Ectodermal cell (in vitro differentiated cells): ENCODE data around the gene KDM4B.

Experiments used
- H3K27ac ChIP-seq: 2 replicates; pipeline ENCODE4 v1.7.0; 2013; ENCODE audit warnings: mild to moderate bottlenecking, low read depth, low read length; ENCODE audit not compliant: insufficient read depth, poor library complexity, severe bottlenecking
- H3K27me3 ChIP-seq: 2 replicates; pipeline ENCODE4 v1.7.0; 2013; ENCODE audit warnings: mild to moderate bottlenecking, low read length; ENCODE audit not compliant: insufficient read depth, control insufficient read depth, poor library complexity, severe bottlenecking
- H3K36me3 ChIP-seq: one replicate; pipeline ENCODE4 v1.7.0; 2013; ENCODE audit warnings: low read length; ENCODE audit not compliant: control insufficient read depth, insufficient read depth
- H3K4me1 ChIP-seq: one replicate; pipeline ENCODE4 v1.7.0; 2013; ENCODE audit warnings: low read length; ENCODE audit not compliant: control insufficient read depth, insufficient read depth
- H3K4me3 ChIP-seq: 2 replicates; pipeline ENCODE4 v1.7.0; 2013; ENCODE audit warnings: low read depth, low read length, control low read depth; ENCODE audit not compliant: insufficient read depth
- H3K9me3 ChIP-seq: 2 replicates; pipeline ENCODE4 v1.7.0; 2013; ENCODE audit warnings: mild to moderate bottlenecking, low read length, moderate library complexity; ENCODE audit not compliant: control insufficient read depth
- WGBS, 2 experiments: methylation state at CpG; one replicate each; pipeline ENCODE4 v1.1.7; 2013; ENCODE audit warnings: missing lambda C conversion rate in 2 of 2; 5-methylcytosine and 5-hydroxymethylcytosine counted together

KDM4B gene

GRCh38 chr19:5057860-5058259 lies 88.9 kb downstream of the KDM4B start:
- no peaks in the 10 kb centered on the region for H3K9me3 ChIP-seq
- no peaks in the 10 kb centered on the region for H3K27me3 ChIP-seq
- no peak overlapping the region for H3K27ac ChIP-seq
- 90% methylated on average over 5 of the region's 5 CpGs for WGBS, 2 experiments
- H3K36me3 ChIP-seq: peaks cover 12% of the 10 kb centered on the region
- no peak overlapping the region for H3K4me3 ChIP-seq
- peaks cover 21% of the 10 kb centered on the region for H3K4me1 ChIP-seq

DNA sequence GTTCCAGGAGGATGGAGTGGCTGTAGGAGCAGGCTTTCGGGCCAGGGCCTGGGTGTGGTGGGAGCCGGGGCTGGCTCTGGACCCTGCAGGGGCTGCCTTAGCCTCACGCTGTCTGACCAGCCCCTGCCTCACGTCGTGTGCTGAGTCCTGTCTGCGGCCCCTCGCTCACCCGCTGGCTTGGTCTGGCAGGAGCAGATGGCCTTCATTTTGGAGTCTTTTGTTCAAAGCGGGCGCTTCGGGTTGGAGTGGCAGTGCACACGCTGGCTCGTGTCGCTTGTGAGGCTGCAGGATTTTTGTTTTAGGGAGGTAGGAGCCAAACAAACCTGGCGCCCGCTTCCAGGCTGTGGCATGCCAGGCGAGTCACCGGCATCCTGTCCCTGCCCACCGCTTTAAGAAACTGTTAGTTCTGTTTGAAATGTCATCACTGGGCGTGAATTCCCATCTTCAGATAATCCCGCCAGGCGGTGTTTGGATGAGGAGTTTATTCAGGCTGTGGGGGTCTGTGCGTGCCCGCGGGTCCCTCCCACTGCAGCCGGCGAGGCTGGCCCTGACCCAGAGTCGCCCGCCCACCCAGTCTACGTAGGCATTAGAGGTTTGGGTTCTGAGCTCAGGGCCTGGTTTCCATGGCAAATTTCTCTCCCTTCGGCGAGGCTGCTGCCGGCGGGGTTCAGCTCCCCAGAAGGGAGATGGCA lies 89.8 kb downstream of the KDM4B start:
- 81 to 85% methylated on average over 34 of the region's 34 CpGs for WGBS, 2 experiments
- Histone ChIP-seq H3K36me3 (peaks cover 17% of the 10 kb centered on the region), H3K9me3 (no peaks in the 10 kb centered on the region), H3K27me3 (no peaks in the 10 kb centered on the region), H3K27ac (peak overlapping the region; percentile 55), H3K4me3 (no peak overlapping the region), H3K4me1 (peaks cover 21% of the 10 kb centered on the region)

DNA sequence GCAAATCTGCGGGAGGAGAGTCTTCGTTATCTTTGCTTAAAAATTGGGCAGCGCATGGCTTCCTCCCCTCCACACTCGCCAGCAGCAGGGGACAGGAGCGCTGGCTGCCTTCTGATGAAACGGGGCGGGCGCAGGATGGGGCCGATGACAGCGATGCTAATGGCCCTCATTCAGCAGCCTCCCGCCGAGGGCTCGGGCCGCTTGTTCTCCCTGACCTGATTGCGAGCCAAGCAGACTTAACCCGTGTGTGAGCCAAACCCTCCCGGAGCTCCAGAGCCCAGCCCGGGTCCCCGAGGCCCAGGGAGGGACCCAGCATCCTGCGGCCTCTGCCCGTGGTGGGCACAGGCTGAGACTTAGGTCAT lies 90.3 kb downstream of the KDM4B start:
- peaks cover 17% of the 10 kb centered on the region for H3K36me3 ChIP-seq
- WGBS, 2 experiments: 35 to 44% methylated on average over 21 of the region's 21 CpGs
- peaks cover 21% of the 10 kb centered on the region for H3K4me1 ChIP-seq
- no peak overlapping the region for H3K4me3 ChIP-seq
- H3K9me3 ChIP-seq: no peaks in the 10 kb centered on the region
- peak overlapping the region; percentile 55 for H3K27ac ChIP-seq
- H3K27me3 ChIP-seq: no peaks in the 10 kb centered on the region

GRCh38 chr19:5059793-5060192 lies 90.9 kb downstream of the KDM4B start:
- WGBS, 2 experiments: 84 to 88% methylated on average over 12 of the region's 12 CpGs
- no peak overlapping the region for H3K4me3 ChIP-seq
- H3K27ac ChIP-seq: peak overlapping the region; percentile 36
- H3K9me3 ChIP-seq: no peaks in the 10 kb centered on the region
- H3K27me3 ChIP-seq: no peaks in the 10 kb centered on the region
- peaks cover 21% of the 10 kb centered on the region for H3K4me1 ChIP-seq
- peaks cover 17% of the 10 kb centered on the region for H3K36me3 ChIP-seq

DNA sequence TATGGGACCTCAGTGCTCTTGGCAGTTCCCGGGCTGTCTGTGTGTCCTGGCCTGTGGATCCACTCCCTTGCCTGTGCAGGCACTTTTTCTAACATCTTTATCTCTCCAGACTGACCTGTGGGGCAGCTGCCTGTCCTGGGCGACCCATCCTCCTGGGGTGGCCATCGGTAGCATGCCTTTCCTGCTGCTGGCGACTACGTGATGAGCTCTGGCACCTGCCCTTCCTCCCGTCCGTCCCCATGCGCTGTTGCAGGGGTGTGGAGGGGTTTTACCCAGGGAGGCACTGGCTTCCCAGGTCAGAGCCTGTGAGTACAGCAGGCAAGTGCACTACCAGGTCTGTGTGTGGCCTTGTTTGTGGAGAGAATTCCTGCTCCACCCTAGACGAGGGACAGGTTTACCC lies 93.3 kb downstream of the KDM4B start:
- H3K36me3 ChIP-seq: peaks cover 17% of the 10 kb centered on the region
- no peak overlapping the region for H3K27ac ChIP-seq
- H3K4me3 ChIP-seq: no peak overlapping the region
- H3K9me3 ChIP-seq: no peaks in the 10 kb centered on the region
- H3K4me1 ChIP-seq: peaks cover 29% of the 10 kb centered on the region
- H3K27me3 ChIP-seq: no peaks in the 10 kb centered on the region
- 85 to 86% methylated on average over 9 of the region's 9 CpGs for WGBS, 2 experiments

DNA sequence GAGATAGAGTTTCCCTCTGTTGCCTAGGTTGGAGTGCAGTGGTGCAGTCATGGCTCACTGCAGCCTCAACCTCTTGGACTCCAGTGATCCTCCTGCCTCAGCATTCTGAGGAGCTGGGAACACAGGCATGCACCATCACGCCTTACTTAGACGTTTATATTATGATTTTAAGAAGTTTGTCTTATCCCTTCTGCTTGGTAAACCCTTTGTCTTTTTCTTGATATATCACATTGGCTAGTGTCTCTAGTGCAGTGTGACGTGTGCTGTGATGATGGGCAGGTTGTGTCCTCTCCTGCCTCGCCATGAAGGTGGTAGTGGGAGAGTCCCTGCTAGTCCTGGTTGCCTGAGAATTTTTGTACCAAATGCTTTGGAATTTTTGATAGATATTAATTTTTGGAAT lies 93.9 kb downstream of the KDM4B start:
- H3K4me3 ChIP-seq: no peak overlapping the region
- 98 to 99% methylated on average over 4 of the region's 4 CpGs for WGBS, 2 experiments
- no peaks in the 10 kb centered on the region for H3K9me3 ChIP-seq
- H3K36me3 ChIP-seq: peaks cover 17% of the 10 kb centered on the region
- no peaks in the 10 kb centered on the region for H3K27me3 ChIP-seq
- H3K4me1 ChIP-seq: peaks cover 31% of the 10 kb centered on the region
- no peak overlapping the region for H3K27ac ChIP-seq

GRCh38 chr19:5063873-5064645 lies 95.1 kb downstream of the KDM4B start:
- Histone ChIP-seq H3K36me3 (peaks cover 17% of the 10 kb centered on the region), H3K27me3 (no peaks in the 10 kb centered on the region), H3K4me3 (no peak overlapping the region), H3K9me3 (no peaks in the 10 kb centered on the region), H3K27ac (no peak overlapping the region), H3K4me1 (peaks cover 25% of the 10 kb centered on the region)
- 96% methylated on average over 38 of the region's 38 CpGs for WGBS, 2 experiments

DNA sequence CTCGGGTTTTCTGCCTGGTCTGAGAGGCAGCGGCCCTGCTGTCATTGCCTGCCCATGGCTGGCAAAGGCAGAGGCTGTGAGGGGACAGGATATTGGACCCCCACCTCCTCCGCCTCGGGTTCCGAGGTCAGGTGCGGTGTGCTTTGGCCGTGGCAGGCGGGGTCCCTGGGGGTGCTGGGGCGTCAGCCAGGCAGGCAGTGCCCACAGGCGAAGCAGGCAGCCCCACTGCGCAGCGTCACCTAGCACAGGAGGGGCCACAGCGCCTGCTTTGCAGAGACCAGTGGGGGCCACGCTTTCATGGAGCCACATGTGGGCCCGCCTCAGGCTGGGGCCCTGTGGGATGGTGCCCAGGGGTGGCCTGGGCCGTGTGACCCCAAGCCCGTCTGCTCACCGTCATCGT lies 96.0 kb downstream of the KDM4B start:
- H3K27ac ChIP-seq: no peak overlapping the region
- no peaks in the 10 kb centered on the region for H3K9me3 ChIP-seq
- 96% methylated on average over 19 of the region's 19 CpGs for WGBS, 2 experiments
- H3K4me3 ChIP-seq: no peak overlapping the region
- peaks cover 17% of the 10 kb centered on the region for H3K36me3 ChIP-seq
- peaks cover 17% of the 10 kb centered on the region for H3K4me1 ChIP-seq
- H3K27me3 ChIP-seq: no peaks in the 10 kb centered on the region

- WGBS, 2 experiments: 93 to 96% methylated on average over 24 of the region's 24 CpGs
- H3K27me3 ChIP-seq: no peaks in the 10 kb centered on the region
- no peaks in the 10 kb centered on the region for H3K9me3 ChIP-seq
- peaks cover 14% of the 10 kb centered on the region for H3K4me1 ChIP-seq
- no peak overlapping the region for H3K27ac ChIP-seq
- no peak overlapping the region for H3K4me3 ChIP-seq
- H3K36me3 ChIP-seq: peaks cover 17% of the 10 kb centered on the region
Observed at GRCh38 chr19:5065663-5066093, 96.8 kb downstream of the KDM4B start.

- H3K4me1 ChIP-seq: peaks cover 10% of the 10 kb centered on the region
- H3K4me3 ChIP-seq: no peak overlapping the region
- H3K9me3 ChIP-seq: no peaks in the 10 kb centered on the region
- no peak overlapping the region for H3K27ac ChIP-seq
- H3K27me3 ChIP-seq: no peaks in the 10 kb centered on the region
- 95 to 96% methylated on average over 14 of the region's 14 CpGs for WGBS, 2 experiments
- H3K36me3 ChIP-seq: peaks cover 16% of the 10 kb centered on the region
Observed at GRCh38 chr19:5066768-5067167, 97.9 kb downstream of the KDM4B start.
